PC-9 (cell line): ENCODE data around the gene DOCK2.

Experiments
- EZH2 ChIP-seq: fragments of 200-600 bp; sonication (generic); IDR thresholded peaks from 2 replicates; pipeline ENCODE4 v1.8.0; 2017; ENCODE audit warnings: antibody characterized with exemption, low read depth
- TF ChIP-seq, protein P1 (sequence below): fragments of 200-600 bp; sonication (generic); conservative IDR thresholded peaks from 2 replicates; pipeline ENCODE4 v1.6.1; 2017; ENCODE audit warnings: mixed run types, antibody characterized with exemption, mild to moderate bottlenecking, moderate library complexity

DNA sequence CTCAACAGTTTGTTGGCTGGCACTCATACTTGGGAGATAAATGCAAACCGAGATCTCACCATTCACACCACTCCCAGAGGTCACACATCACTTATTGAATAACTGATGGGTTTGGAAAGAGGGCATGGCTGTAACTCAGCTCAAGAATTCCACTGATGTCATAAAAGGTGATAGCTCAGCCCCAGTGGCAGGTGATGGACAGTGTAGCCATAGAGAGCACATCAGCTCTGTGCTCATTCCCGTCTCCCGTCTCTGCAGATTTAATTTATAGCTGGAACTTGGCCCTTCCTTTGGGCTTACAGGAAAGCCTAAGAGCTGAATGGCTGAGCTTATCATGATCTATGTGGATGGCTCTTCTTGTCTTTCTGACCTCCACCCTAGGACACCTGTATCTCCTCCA, 283.4 kb downstream of the DOCK2 start:
- TF ChIP-seq, protein P1, sequence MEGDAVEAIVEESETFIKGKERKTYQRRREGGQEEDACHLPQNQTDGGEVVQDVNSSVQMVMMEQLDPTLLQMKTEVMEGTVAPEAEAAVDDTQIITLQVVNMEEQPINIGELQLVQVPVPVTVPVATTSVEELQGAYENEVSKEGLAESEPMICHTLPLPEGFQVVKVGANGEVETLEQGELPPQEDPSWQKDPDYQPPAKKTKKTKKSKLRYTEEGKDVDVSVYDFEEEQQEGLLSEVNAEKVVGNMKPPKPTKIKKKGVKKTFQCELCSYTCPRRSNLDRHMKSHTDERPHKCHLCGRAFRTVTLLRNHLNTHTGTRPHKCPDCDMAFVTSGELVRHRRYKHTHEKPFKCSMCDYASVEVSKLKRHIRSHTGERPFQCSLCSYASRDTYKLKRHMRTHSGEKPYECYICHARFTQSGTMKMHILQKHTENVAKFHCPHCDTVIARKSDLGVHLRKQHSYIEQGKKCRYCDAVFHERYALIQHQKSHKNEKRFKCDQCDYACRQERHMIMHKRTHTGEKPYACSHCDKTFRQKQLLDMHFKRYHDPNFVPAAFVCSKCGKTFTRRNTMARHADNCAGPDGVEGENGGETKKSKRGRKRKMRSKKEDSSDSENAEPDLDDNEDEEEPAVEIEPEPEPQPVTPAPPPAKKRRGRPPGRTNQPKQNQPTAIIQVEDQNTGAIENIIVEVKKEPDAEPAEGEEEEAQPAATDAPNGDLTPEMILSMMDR, result no peak
- no peak for TF ChIP-seq EZH2
